Activated CD4-positive, alpha-beta T cell treated with anti-CD3 and anti-CD28 coated beads, Interleukin-2, amount 50 U/mL, for 16 hours (primary cell): ENCODE measurements around the gene FOXM1.
"Not testable (repeated sequence)": the region's sequence is repeated elsewhere in the genome, so short reads cannot be mapped to it uniquely, and the experiment has no call there.

ENCODE experiments used
- DNase-seq: peaks from one replicate; pipeline ENCODE4 v3.0.0-alpha.2; 2020

FOXM1 gene

DNA sequence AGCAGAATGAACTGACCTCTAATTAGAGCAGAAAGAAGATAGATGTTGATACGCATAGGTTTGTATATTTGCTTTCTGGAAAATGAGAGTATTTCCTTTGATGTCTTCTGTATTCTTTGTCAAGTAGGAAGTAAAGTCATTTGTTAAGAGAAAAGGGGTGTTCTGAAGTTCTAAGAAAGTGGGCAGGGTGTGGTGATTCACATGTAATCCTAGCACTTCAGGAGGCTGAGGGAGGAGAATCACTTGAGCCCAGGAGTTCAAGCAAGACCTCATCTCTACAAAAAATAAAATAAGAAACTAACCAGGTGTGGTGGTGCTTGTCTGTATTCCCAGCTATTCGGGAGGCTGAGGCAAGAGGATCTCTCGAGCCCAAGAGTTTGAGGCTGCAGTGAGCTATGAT lies 2.9 kb upstream of the FOXM1 start:
- peak; percentile 48 for DNase-seq

- no peak for DNase-seq
Observed at GRCh38 chr12:2877953-2878732, 1.2 kb upstream of the FOXM1 start.

- DNase-seq: peak; percentile 51
Observed at GRCh38 chr12:2876431-2877046, 435 bp downstream of the FOXM1 start.

DNA sequence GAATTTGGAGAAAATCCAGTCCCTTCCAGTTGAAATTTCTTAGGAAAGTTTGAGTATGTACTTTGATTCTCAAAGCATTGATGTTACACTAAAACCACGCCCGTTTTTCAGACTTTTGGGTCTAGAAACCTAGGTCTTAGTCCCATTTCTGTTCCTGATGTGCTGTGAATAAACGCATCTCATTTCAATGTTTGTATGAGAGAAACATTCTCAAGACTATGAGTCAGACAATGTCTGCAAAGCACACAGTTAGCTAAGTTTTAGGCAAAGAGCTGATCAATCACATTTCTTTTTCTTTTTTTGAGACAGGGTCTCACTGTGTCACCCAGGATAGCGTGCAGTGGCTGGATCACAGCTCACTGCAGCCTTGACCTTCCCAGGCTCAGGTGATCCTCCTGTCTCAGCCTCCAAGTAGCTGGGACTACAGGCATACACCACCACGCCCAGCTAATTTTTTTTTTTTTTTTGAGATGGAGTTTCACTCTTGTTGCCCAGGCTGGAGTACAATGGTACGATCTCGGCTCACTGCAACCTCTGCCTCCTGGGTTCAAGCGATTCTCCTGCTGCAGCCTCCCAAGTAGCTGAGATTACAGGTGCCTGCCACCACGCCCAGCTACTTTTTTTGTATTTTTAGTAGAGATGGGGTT lies 7.9 kb downstream of the FOXM1 start:
- DNase-seq: not testable (repeated sequence)

DNA sequence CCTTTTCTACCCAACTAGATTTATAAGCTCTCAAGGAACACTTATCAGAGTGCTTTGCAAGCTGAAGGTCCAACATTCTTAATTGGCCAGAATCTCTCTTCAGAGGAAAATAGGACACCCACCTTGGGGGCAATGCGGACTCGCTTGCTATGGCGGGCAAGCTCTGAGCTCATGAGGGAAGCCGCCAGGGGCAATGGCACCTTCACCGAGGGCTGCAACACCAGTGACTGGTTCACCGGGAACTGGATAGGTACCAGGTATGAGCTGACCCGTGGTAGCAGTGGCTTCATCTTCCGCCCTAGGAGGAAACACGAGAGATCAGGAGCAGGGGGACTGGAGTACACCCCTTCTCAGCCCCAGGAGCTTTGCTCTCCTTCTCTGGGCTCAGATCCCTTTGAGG lies 12.8 kb downstream of the FOXM1 start:
- DNase-seq: no peak

DNA sequence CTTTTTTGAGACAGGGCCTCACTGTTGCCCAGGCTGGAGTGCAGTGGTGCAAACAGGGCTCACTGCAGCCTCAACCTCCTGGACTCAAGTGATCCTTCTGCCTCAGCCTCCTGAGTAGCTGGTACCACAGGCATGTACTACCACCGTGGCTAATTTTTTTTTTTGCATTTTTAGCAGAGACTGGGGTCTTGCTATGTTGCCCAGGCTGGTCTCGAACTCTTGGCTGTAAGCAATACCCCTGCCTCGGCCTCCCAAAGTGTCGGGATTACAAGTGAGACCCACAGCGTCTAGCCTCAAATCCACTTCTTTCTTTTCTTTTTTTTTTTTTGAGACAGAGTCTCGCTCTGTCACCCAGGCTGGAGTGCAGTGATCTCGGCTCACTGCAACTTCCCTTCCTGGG lies 13.6 kb downstream of the FOXM1 start:
- not testable (repeated sequence) for DNase-seq

DNA sequence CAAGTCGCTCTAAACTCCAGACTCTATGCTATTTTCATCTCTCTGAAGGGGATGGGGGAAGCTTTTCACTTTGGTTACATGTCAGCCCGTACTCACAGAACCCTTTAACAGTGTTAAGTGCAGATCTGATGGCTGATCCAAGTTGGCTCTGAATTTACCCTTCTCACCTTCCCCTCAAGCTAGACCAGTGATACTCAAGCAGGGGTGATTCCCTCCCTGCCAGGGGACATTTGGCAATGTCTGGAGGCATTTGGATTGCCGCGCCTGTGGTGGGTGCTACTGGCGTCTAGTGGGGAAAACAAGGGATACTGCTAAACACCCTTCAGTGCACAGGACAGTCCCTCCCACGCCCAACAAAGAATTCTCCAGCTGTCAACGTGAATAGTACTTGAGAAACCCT lies 14.1 kb downstream of the FOXM1 start:
- DNase-seq: no peak

DNA sequence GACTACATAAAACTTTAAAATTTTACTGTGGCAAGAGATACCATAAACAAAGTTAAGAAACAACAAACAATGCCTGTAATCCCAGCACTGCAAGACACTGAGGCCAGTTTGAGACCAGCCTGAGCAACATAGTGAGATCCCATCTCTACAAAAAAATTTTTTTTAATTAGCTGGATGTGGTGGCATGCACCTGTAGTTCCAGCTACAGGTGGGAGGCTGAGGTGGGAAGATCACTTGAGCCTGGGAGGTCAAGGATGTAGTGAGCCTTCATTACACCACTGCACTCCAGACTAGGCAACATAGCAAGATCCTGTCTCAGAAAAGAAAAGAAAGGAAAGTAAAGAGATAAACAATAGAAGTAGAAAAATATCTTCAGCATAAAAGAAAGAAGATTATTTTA lies 16.8 kb downstream of the FOXM1 start:
- DNase-seq: no peak

- DNase-seq: no peak
Observed at GRCh38 chr12:2858944-2859421, 18.0 kb downstream of the FOXM1 start.

- no peak for DNase-seq
Observed at GRCh38 chr12:2858334-2858733, 18.6 kb downstream of the FOXM1 start.

DNA sequence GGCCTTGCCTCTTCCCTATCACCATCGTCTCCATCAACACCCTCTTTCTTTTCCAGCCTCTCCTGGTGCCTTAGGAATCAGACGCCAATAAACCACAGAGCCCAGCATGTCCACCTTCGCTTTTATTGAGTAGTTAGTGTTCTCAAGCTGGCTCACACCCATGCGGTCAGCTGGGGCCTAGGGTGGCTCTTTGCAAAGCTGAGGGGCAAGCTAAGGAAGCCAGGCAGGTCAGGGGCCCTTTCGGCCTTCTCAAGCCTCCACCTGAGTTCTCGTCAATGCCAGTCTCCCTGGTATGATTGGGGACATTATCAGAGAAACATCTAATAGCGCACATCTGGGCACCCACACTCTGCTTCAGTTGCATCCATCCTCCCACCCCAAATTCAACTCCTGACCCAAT lies 19.4 kb downstream of the FOXM1 start:
- DNase-seq: no peak

- no peak for DNase-seq
Observed at GRCh38 chr12:2857021-2857431, 19.9 kb downstream of the FOXM1 start, which contains the start of gene TEX52. TSS of gene TEX52 (minus strand) at chr12:2857039. CDS start at chr12:2857026, 13 bp downstream.

DNA sequence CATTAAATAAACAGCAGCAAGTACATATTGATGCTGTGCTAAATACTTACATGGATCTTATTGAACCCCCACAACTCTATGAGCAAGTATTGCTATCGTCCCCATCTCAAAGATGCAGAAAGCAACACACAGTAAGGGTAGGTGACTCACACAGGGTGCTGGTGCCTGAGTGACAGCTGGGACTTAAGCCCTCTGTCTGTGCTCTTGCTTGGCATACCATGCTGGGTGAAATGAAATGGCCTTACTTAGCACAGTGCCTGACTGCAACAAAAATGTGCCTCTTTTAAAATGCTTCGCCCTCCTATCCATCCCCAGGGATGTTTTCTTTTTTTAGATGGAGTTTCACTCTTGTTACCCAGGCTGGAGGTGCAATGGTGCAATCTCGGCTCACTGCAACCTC lies 20.9 kb downstream of the FOXM1 start:
- DNase-seq: no peak

DNA sequence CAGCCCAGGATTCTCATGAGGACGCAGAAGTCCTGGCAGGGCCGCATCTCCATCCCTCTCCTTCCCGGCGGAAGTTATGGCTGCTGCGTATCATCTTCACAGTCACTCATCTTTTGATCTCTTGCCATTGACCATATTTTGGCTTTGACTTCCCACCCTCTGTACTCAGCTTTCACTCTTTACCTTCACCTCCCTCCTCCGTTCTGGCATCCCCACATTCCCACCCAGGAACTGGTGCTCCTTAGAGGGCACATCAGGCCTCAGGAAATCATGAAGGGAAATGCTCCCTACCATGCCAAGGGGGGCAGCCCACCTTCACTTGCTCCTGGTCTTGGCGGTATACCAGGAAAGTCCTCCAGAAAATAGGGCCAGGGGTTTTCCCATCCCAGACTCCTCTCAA lies 21.4 kb downstream of the FOXM1 start:
- DNase-seq: no peak

GRCh38 chr12:2854669-2855453 lies 22.1 kb downstream of the FOXM1 start:
- DNase-seq: no peak

GRCh38 chr12:2853626-2854025 lies 23.3 kb downstream of the FOXM1 start:
- peak; percentile 42 for DNase-seq

GRCh38 chr12:2851931-2852330 lies 25.0 kb downstream of the FOXM1 start:
- no peak for DNase-seq

- no peak for DNase-seq
Observed at GRCh38 chr12:2845280-2845679, 31.7 kb downstream of the FOXM1 start.

- no peak for DNase-seq
Observed at GRCh38 chr12:2844786-2845185, 32.2 kb downstream of the FOXM1 start.

DNA sequence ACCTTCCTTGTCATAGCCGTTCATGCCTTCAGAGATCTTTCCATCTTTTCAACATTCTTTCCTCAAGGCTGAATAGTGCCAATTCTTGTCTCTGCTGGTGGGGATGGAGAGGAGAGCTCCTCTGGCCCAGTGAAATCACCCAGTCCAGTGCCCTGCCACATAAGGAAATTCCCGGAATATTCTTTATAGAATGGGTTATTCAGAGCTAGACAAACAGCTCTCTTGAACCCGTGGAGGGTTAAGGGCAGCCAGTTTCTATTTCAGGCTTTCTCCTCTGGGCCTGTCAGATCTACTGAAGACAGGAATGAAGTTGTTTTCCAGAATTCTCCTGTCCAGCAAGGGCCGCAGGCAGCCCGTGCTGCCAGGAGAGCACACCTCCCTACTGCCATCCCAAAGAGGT lies 34.0 kb downstream of the FOXM1 start:
- DNase-seq: no peak

DNA sequence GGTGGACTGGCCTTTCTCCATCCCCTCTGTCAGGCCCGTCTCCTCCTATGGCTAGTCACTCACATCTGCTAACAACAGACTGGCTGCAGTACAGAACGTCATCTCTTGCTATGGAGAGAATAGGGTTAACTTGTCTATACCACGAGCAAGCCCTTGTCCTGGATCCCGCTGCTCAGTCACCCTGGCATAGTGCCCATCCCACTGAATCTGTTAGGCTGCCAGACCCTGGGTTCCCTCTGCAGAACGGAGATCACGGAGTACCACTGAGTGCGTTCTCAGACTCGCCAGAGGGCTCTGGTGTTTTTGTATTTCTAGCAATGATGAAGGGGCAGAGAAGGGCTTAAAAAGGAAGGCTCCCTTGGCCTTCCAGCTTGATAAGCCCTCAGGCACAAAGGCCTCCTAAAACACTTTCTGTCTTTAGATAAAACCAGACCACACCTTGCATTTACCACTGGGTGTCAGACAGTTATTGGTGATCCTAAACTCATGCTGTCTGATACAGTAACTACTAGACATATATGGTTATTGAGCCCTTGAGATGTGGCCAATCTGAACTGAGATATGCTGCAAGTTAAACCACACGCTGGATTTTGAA lies 35.8 kb downstream of the FOXM1 start:
- DNase-seq: no peak

- no peak for DNase-seq
Observed at GRCh38 chr12:2836574-2836973, 40.4 kb downstream of the FOXM1 start.
